GM12892 (cell line): Measurements from ENCODE around the gene USO1.

Source experiments
- POLR2A ChIP-seq: IDR thresholded peaks from 2 replicates; pipeline ENCODE4 v1.6.1; 2011; ENCODE audit warnings: low read depth, low read length, control low read depth
- POLR2AphosphoS5 ChIP-seq: IDR thresholded peaks from 2 replicates; pipeline ENCODE4 v1.6.1; 2011; ENCODE audit warnings: low read depth, low read length, control low read depth

DNA sequence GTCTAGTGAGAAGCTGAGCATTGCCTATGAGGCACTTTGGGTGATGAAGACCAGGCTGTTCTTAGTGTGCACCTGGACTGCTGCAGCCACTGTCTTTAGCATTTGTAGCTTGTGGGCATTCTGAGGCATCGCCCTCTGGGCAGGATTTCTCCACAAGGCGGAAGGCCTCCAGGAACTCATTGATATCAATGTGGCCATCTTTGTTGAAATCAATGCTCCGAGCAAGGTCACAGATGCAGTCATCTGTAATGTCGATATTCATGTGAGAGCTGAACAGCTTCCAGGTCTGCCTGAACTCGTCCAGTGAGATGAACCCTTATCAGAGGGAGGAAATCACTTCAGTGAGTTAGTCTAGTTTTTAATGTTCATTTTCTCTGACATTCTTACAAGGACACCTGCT lies 136.2 kb downstream of the USO1 start:
- TF ChIP-seq POLR2AphosphoS5: no peak
- TF ChIP-seq POLR2A: no peak
